CD4-positive, alpha-beta memory T cell (primary cell): ENCODE measurements around the gene PATJ. TPM values are rescaled to one million over a fixed set of nuclear protein-coding genes. Genes with fewer than 3 reads are reported as not detected.
"Not testable (repeated sequence)": the region's sequence is repeated elsewhere in the genome, so short reads cannot be mapped to it uniquely, and the experiment has no call there.

Experiments
- CTCF ChIA-PET: fragments of 350-600 bp; sonication (Branson Sonifier 250); formaldehyde crosslinking; loops from one replicate; lab custom pipeline; 2021; ENCODE audit warnings: inconsistent platforms; ENCODE audit not compliant: partially characterized antibody; lab: Charles Lee
- POLR2A ChIA-PET: fragments of 350-600 bp; sonication (Branson Sonifier 250); formaldehyde crosslinking; loops from one replicate; lab custom pipeline; 2021; ENCODE audit not compliant: partially characterized antibody; lab: Charles Lee
- DNase-seq, 5 donors: peaks; one replicate each; pipeline versions ENCODE4 v3.0.0 to v3.0.0-alpha.2; 2020 to 2022; ENCODE audit warnings: mixed read lengths in 1 of 5
- H3K27ac ChIP-seq: one replicate; pipeline ENCODE4 v1.7.0; 2013; ENCODE audit warnings: low read depth, low read length
- H3K27me3 ChIP-seq: 2 replicates; pipeline ENCODE4 v1.7.0; 2013; ENCODE audit warnings: mild to moderate bottlenecking, low read length, moderate library complexity; ENCODE audit not compliant: insufficient read depth
- H3K36me3 ChIP-seq: 2 replicates; pipeline ENCODE4 v1.7.0; 2013; ENCODE audit warnings: mild to moderate bottlenecking, low read length, moderate library complexity; ENCODE audit not compliant: insufficient read depth
- H3K4me1 ChIP-seq: 2 replicates; pipeline ENCODE4 v1.7.0; 2013; ENCODE audit warnings: mild to moderate bottlenecking, low read length, moderate library complexity; ENCODE audit not compliant: insufficient read depth
- H3K4me3 ChIP-seq, 2 donors: one replicate each; pipeline ENCODE4 v1.7.0; 2013; ENCODE audit warnings: low read length in 2 of 2, mild to moderate bottlenecking in 1 of 2
- H3K9me3 ChIP-seq, 2 donors: one replicate each; pipeline ENCODE4 v1.7.0; 2013; ENCODE audit warnings: low read length in 2 of 2, control low read depth in 1 of 2; ENCODE audit not compliant: control insufficient read depth in 1 of 2
- H3K27ac Mint-ChIP-seq, 7 donors: one replicate each; pipeline ENCODE4 v1.8.0; 2020 to 2021; ENCODE audit warnings: mixed read lengths in 7 of 7, mild to moderate bottlenecking in 6 of 7, inconsistent platforms in 3 of 7, moderate library complexity in 3 of 7
- H3K27me3 Mint-ChIP-seq, 2 donors: one replicate each; pipeline ENCODE4 v1.8.0; 2020 to 2021; ENCODE audit warnings: mixed read lengths in 2 of 2
- H3K36me3 Mint-ChIP-seq, 2 donors: one replicate each; pipeline ENCODE4 v1.8.0; 2020 to 2021; ENCODE audit warnings: mixed read lengths in 2 of 2, inconsistent platforms in 1 of 2, mild to moderate bottlenecking in 1 of 2
- H3K4me1 Mint-ChIP-seq, 4 donors: one replicate each; pipeline ENCODE4 v1.8.0; 2020 to 2021; ENCODE audit warnings: mixed read lengths in 4 of 4, mild to moderate bottlenecking in 1 of 4
- H3K4me3 Mint-ChIP-seq, 8 donors: one replicate each; pipeline ENCODE4 v1.8.0; 2020 to 2021; ENCODE audit warnings: mixed read lengths in 8 of 8, mild to moderate bottlenecking in 7 of 8, moderate library complexity in 6 of 8, inconsistent platforms in 3 of 8
- H3K9me3 Mint-ChIP-seq, 8 donors: one replicate each; pipeline ENCODE4 v1.8.0; 2020 to 2021; ENCODE audit warnings: mixed read lengths in 8 of 8, mild to moderate bottlenecking in 5 of 8, inconsistent platforms in 3 of 8, moderate library complexity in 1 of 8
- intact Hi-C: fragments of 100-400 bp; cut with micrococcal nuclease; formaldehyde crosslinking; loops from one replicate; pipeline ENCODE4 v1.15.1; 2023
- polyA plus RNA-seq, 2 donors: library from polyadenylated mRNA; unstranded; fragments of 300-500 nt; fragmentation: Illumina TruSeq; gene quantifications; one replicate each; pipeline ENCODE4 v1.2.3, GENCODE V29; 2021
- total RNA-seq, 2 experiments: library from RNA; stranded (reverse); gene quantifications; one replicate each; pipeline ENCODE4 v1.2.3, GENCODE V29; 2021

Gene PATJ
- total and polyA plus RNA-seq, 4 experiments from 2014 or later: 10.1 to 49.0 (median 38.0) TPM

GRCh38 chr1:62210960-62211359 is 468.7 kb downstream of the PATJ start:
- peaks cover 2 to 3% of the 10 kb centered on the region in 2 donors for H3K36me3 Mint-ChIP-seq
- H3K4me3 Mint-ChIP-seq: no peak overlapping the region
- POLR2A ChIA-PET: no interaction called here
- peaks cover 0 to 3% (median 0%) of the 10 kb centered on the region in 4 donors for H3K4me1 Mint-ChIP-seq
- no peaks in the 10 kb centered on the region for H3K9me3 ChIP-seq
- intact Hi-C loops: no loop called here
- H3K27ac Mint-ChIP-seq: no peak overlapping the region
- CTCF ChIA-PET: no interaction called here
- no peaks in the 10 kb centered on the region for H3K27me3 ChIP-seq
- no peaks in the 10 kb centered on the region for H3K4me1 ChIP-seq
- no peak for DNase-seq
- H3K27me3 Mint-ChIP-seq: peaks cover 0 to 7% of the 10 kb centered on the region in 2 donors
- peaks cover 3 to 29% (median 19%) of the 10 kb centered on the region in 8 donors for H3K9me3 Mint-ChIP-seq
- no peaks in the 10 kb centered on the region for H3K36me3 ChIP-seq
- no peak overlapping the region for H3K27ac ChIP-seq
- H3K4me3 ChIP-seq: no peak overlapping the region

- H3K9me3 ChIP-seq: no peaks in the 10 kb centered on the region
- Mint-ChIP-seq H3K27ac (no peak overlapping the region), H3K9me3 (peaks cover 3 to 24% (median 19%) of the 10 kb centered on the region in 8 donors), H3K27me3 (peaks cover 0 to 2% of the 10 kb centered on the region in 2 donors), H3K36me3 (peaks cover 2 to 3% of the 10 kb centered on the region in 2 donors), H3K4me3 (no peak overlapping the region), H3K4me1 (peaks cover 0 to 1% (median 0%) of the 10 kb centered on the region in 4 donors)
- ChIA-PET POLR2A (no interaction called here), CTCF (no interaction called here)
- no peaks in the 10 kb centered on the region for H3K36me3 ChIP-seq
- H3K27ac ChIP-seq: no peak overlapping the region
- H3K4me1 ChIP-seq: no peaks in the 10 kb centered on the region
- intact Hi-C loops: no loop called here
- DNase-seq: no peak
- no peaks in the 10 kb centered on the region for H3K27me3 ChIP-seq
- H3K4me3 ChIP-seq: no peak overlapping the region
These were observed 470.1 kb downstream of the PATJ start for GRCh38 chr1:62212411-62212810.

- H3K4me1 Mint-ChIP-seq: peaks cover 0 to 1% (median 0%) of the 10 kb centered on the region in 4 donors
- Histone ChIP-seq H3K36me3 (no peaks in the 10 kb centered on the region), H3K9me3 (no peaks in the 10 kb centered on the region), H3K4me1 (no peaks in the 10 kb centered on the region), H3K27ac (no peak overlapping the region), H3K27me3 (no peaks in the 10 kb centered on the region), H3K4me3 (no peak overlapping the region)
- intact Hi-C loops: no loop called here
- POLR2A ChIA-PET: no interaction called here
- peaks cover 0 to 1% of the 10 kb centered on the region in 2 donors for H3K27me3 Mint-ChIP-seq
- H3K9me3 Mint-ChIP-seq: peaks cover 3 to 24% (median 19%) of the 10 kb centered on the region in 8 donors
- H3K36me3 Mint-ChIP-seq: peaks cover 2 to 3% of the 10 kb centered on the region in 2 donors
- no peak overlapping the region for H3K4me3 Mint-ChIP-seq
- no peak for DNase-seq
- CTCF ChIA-PET: no interaction called here
- H3K27ac Mint-ChIP-seq: no peak overlapping the region
These were observed 471.0 kb downstream of the PATJ start for GRCh38 chr1:62213075-62213914.

GRCh38 chr1:62218604-62219003 is 476.3 kb downstream of the PATJ start:
- ChIA-PET POLR2A (no interaction called here), CTCF (interaction anchor here (0.7 kb wide), 1 partner anchor 850 kb away, joined by 3 read pairs; no protein-coding TSS in a partner anchor)
- H3K27ac Mint-ChIP-seq: no peak overlapping the region
- intact Hi-C loops: no loop called here
- no peaks in the 10 kb centered on the region for H3K9me3 ChIP-seq
- peaks cover 0 to 2% (median 0%) of the 10 kb centered on the region in 8 donors for H3K9me3 Mint-ChIP-seq
- H3K4me1 Mint-ChIP-seq: no peaks in the 10 kb centered on the region
- no peak overlapping the region for H3K4me3 Mint-ChIP-seq
- no peaks in the 10 kb centered on the region for H3K36me3 Mint-ChIP-seq
- H3K4me1 ChIP-seq: no peaks in the 10 kb centered on the region
- H3K27ac ChIP-seq: no peak overlapping the region
- H3K27me3 ChIP-seq: no peaks in the 10 kb centered on the region
- H3K27me3 Mint-ChIP-seq: peaks cover 0 to 1% of the 10 kb centered on the region in 2 donors
- no peak overlapping the region for H3K4me3 ChIP-seq
- H3K36me3 ChIP-seq: no peaks in the 10 kb centered on the region
- DNase-seq: no peak

- POLR2A ChIA-PET, H3K36me3 Mint-ChIP-seq, H3K4me3 Mint-ChIP-seq, H3K27me3 Mint-ChIP-seq, H3K4me3 ChIP-seq, H3K27ac ChIP-seq, H3K9me3 ChIP-seq, H3K9me3 Mint-ChIP-seq, CTCF ChIA-PET, H3K36me3 ChIP-seq, H3K4me1 ChIP-seq, H3K27me3 ChIP-seq, H3K4me1 Mint-ChIP-seq, intact Hi-C loops, H3K27ac Mint-ChIP-seq, DNase-seq: not testable (repeated sequence)
These were observed 478.2 kb downstream of the PATJ start for GRCh38 chr1:62220456-62220855.

GRCh38 chr1:62221171-62221570 is 478.9 kb downstream of the PATJ start:
- no peak overlapping the region for H3K4me3 ChIP-seq
- no peak for DNase-seq
- ChIA-PET POLR2A (no interaction called here), CTCF (no interaction called here)
- H3K4me1 Mint-ChIP-seq: no peaks in the 10 kb centered on the region
- peaks cover 0 to 1% of the 10 kb centered on the region in 2 donors for H3K27me3 Mint-ChIP-seq
- no peak overlapping the region for H3K4me3 Mint-ChIP-seq
- H3K9me3 Mint-ChIP-seq: peaks cover 0 to 2% (median 0%) of the 10 kb centered on the region in 8 donors
- H3K9me3 ChIP-seq: no peaks in the 10 kb centered on the region
- H3K27ac Mint-ChIP-seq: no peak overlapping the region
- no peaks in the 10 kb centered on the region for H3K36me3 ChIP-seq
- no peaks in the 10 kb centered on the region for H3K36me3 Mint-ChIP-seq
- no peak overlapping the region for H3K27ac ChIP-seq
- no peaks in the 10 kb centered on the region for H3K27me3 ChIP-seq
- intact Hi-C loops: no loop called here
- no peaks in the 10 kb centered on the region for H3K4me1 ChIP-seq

GRCh38 chr1:62222321-62222720 is 480.0 kb downstream of the PATJ start:
- intact Hi-C loops: no loop called here
- Histone ChIP-seq H3K36me3 (no peaks in the 10 kb centered on the region), H3K4me1 (no peaks in the 10 kb centered on the region), H3K4me3 (no peak overlapping the region), H3K9me3 (no peaks in the 10 kb centered on the region), H3K27me3 (no peaks in the 10 kb centered on the region), H3K27ac (no peak overlapping the region)
- Mint-ChIP-seq H3K27me3 (peaks cover 0 to 1% of the 10 kb centered on the region in 2 donors), H3K27ac (peak overlapping the region in 1 of 7 donors; percentile 36), H3K4me1 (no peaks in the 10 kb centered on the region), H3K4me3 (no peak overlapping the region), H3K9me3 (peaks cover 0 to 2% (median 0%) of the 10 kb centered on the region in 8 donors), H3K36me3 (no peaks in the 10 kb centered on the region)
- no peak for DNase-seq
- ChIA-PET POLR2A (no interaction called here), CTCF (no interaction called here)
